HG03045 (cell line): Measurements from ENCODE around the gene OPCML.

Source experiments
- ATAC-seq: cut with Tn5 transposase; IDR thresholded peaks from one replicate; pipeline ENCODE4 v1.9.1; 2021; ENCODE audit warnings: mild to moderate bottlenecking, moderate library complexity; ENCODE audit not compliant: unreplicated experiment

OPCML gene

DNA sequence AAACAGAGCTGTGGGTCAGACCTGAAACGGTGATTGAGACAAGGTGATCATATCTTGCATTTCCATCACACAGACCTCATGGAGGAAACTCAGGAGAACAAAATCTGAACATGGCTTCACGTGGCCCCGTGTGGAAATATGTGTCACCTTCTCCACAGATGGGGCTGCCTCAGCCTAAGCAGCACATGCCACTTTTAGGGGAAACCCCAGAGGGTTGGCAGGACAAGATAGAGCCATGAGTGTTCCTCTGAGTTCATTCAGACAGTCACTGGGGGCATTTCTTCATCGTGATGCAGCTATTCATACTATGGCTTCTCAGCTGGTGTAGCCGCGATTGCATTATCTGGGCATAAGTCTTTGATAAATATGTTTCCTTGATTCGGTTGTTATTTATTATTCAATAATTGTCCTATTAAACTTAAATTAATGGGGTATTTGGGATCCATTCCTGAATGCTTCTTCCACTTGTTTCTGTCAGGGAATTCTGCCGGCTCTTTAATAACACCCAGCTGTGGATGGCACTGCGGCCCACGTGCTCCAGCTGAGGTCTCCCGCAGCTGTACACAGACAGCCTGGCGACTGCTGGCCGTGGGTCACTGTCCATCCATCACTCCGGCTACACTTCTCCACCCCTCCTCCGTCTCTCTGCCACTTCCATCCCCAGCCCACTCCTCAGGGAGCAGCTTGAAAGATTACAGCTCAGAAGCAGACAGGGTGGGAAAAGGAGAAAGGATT is 485.1 kb downstream of the OPCML start:
- ATAC-seq = no peak

DNA sequence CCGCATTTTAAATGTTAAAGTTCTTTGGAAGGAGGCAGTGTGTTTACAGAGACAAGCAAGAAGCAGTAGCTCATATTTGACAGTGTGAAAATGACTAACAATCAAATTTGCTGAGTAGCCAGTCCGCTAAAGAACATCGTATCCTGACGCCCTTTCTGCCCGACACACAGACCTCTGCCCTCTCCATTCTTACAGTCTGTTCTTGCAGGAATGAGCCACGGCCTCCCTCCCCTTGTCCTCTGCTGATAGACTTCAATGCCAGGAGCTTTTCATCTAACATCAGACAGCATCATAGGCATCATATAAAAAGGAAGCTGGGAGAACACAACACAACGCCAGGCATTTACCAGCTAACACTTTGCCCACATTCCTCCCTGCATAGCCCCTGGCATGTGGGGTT is 486.0 kb downstream of the OPCML start:
- ATAC-seq = no peak

DNA sequence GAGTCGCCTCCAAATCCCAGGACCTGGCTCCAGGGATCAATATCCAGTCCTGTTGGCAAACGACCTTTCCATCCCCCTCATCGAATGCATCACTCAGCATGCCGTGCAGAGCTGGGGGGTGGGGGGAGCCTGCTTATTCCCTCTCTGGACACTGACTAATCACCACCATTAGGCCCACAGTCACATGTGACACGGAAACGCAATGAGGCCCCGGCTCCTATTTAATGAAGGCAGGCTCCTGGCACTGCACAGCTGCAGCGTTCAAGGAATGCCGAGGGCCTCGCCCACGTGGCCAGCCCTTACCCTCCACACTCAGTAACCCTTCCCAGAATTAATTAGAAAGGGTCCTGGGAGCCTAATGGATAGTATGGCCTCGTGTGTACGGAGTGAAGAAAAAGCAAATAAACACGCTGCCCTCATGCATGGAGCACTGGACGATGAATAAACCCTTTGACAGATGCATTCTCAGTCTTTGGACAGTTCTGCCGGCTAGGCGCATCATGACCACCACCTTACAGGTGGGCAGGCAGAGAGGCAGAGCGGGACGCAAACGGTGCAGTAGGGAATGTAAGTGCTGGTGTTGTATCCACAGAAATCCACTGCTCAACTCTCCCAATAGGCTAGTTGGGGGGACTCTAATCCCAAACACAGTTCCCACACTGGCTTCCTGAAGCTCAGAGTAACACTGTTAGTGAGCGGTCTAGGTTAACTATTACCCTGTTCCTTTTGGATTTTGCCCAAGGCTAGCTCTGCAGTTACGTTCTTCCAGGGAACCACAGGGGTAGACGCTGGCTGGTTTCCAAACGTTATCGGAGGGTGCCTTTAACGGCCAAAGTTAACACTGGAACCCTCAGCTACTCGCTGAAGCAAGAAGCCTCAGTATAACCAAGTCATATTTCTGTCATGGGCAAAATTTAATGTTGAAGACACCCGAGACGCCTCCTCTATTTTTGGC is 490.1 kb downstream of the OPCML start:
- no peak for ATAC-seq

DNA sequence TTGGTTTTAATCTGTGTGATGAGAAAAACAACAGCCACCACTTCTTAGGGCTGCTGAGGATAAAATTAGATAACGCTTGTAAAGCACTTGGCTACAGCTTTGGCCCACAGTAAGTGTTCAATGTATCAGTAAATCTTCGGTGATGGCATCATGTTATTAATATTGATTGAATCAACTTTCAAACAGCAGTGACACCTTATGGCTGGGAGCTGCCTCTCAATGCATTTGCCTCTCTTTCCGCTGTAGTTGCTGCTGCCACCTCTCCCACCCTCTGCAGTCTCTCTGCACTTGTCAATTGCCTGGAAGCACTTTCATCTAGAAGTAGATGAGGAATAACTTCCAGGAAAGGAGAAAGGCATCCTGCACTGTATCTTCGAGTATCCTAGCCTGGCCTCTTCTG is 491.1 kb downstream of the OPCML start:
- no peak for ATAC-seq

DNA sequence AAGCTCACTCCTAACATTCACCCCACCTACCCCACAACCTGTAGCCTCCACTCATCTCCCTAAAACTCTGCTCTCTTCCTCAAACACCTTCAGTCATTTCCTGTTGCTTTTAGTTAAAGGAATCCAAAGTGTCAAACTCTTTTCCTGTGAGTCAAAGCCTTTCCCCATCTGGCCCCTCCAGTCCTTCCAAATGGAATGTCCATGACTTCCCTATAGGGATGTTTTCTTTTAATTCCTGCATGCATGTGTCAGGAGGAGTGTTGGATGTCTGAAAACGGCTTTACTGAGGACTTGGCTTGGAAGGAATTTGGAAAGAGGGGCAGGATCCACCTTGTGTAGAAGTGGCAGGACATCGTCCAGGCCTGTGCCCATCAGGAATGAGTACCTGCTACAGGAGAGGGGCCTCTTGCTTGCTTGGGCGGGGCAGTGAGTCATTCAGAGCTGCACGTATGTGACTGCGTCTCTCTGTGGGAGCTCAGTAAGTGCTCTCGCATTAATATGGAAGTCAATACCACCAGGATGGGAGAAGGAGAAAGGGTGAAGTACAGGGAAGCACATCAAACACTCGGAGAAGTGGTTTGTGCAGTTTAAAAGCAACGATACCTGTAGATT is 491.9 kb downstream of the OPCML start:
- no peak for ATAC-seq

DNA sequence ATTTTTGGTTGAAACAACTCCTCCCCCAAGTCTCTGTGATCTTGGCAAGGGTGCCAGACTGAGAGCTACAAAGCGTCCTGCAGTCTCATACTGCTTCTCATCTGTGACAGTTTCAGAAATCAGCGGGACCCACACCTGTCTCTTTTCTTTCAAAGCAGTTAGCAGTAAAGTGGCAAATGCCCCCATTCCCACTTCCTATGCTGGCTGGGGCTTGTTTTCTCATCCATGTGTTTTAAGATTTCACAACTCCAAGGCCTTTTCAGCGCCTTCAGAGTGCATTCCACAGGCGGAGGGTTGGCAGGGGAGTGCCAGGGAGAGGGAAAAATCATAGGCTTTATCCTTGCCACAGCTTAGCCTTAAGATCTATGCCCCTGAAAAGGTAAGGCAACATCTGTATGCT is 493.5 kb downstream of the OPCML start:
- ATAC-seq = no peak

DNA sequence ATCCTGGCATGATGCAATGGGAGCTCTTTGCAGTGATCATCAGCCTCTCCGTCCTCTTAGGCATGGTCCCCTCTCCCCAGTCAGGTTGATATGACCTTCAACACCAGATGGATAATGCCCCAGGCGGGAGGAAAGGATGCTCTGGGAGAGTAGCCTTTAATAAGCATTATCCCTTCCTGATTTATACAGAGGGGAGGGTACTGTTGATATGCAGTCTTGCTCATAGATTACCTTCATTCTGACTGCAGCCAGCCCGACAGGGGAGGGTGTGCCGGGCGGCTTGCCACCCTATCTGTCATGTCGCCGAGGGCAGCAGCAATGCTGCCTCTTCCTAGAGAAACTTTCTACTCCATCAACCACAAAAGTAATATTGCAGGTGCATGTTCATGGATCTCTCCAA is 497.4 kb downstream of the OPCML start:
- ATAC-seq = no peak

DNA sequence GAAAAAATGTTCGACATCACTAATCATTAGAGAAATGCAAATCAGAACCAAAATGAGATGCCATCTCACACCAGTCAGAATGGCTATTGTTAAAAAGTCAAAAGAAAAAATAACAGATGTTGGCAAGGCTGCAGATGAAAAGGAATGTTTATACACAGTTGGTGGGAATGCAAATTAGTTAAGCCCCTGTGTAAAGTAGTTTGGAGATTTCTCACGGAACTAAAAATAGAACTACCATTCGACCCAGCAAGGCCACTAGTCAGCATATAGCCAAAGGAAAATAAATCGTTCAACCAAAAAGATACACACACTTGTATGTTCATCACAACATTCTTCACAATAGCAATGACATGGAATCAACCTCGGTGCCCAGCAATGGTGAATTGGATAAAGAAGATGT is 503.2 kb downstream of the OPCML start:
- no peak for ATAC-seq

DNA sequence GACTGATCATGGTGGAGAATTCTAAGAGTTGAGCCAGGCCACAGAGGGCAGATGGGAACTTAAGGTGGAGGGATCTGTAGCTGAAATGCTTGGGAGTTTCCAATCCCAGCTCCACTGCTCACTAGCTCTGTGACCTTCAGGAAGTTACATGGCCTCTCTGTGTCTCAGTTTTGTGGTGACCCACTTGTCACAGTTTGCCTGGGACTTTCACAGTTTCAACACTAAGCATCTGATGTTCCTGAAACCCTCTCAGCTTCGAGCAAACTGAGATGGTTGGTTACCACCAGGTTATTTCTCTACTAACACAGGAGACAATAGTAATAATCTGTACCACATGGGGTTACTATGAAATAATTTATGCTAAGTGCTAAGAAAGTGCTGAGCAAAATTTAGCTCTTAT is 505.3 kb downstream of the OPCML start:
- no peak for ATAC-seq

DNA sequence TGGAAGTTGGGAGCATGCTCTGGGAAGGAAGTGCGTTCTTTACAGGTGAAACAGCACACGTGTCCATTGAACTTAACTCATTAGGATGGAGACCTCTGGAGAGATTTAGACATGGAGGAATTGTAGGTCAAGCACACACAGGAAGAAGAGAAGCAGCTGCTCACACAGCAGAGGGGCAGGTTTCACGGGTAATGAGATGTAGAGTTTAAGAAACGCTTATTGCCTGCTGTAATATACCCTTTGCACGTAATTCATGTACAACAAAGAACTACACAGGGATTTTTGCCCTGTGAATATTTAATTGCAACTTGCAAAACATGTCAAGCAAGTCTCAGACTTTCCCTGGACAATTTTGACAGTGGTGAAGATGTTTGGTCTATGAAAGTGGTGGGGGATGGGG is 508.0 kb downstream of the OPCML start:
- ATAC-seq = no peak

DNA sequence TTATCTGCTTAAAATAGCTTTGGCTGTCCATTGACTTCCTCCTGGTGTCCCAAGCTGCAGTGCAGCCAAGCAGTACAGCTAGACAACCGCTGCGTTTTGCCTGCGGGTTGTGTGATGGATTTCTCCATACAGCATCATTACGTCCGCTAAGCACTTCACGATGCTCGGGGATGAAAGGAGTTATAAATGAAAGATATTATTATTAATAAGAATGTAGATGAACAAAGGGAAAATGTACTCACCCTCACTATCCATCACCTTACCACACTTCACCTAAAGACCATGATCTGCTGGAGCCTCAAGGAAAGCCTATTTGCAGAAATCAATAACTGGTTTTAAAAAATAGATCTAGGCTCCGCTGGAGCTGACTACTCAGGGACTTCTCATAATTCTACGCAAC is 509.1 kb downstream of the OPCML start:
- ATAC-seq = no peak

DNA sequence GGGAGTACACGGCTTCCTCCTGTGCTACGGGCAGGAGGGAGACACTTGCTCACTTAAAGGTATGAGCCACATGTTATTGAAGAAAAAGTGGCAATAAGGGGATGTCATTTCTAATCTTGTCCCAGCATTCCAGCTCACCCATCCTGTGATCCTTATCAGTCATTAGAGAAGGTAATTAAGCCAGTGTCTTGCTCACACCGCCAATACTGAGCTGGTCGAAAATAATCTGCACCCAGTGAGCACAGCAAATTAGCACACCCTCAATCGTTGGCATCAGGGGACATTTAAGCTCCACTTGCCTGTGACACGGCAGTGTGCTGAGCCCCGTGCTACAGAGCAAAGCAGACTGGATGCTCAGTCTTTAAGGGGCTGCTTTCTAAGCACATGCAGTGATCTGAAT is 510.7 kb downstream of the OPCML start:
- ATAC-seq = no peak

DNA sequence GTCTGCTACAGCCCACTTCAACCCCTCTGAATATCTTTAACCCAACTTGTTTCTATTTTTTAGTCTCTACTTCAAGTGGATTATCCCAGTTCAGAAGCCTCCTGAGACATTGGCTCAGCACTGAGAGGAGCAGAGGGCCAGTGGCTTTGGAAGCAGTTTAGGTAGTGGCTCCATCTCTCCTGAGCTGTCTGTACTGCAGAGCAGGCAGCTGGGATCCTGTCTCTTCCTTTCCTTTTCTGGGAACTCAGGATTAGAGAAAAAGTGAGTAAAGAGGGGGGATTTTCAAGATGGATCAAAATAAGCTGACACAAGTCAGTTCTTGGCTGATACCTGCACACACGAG is 512.0 kb downstream of the OPCML start:
- no peak for ATAC-seq

DNA sequence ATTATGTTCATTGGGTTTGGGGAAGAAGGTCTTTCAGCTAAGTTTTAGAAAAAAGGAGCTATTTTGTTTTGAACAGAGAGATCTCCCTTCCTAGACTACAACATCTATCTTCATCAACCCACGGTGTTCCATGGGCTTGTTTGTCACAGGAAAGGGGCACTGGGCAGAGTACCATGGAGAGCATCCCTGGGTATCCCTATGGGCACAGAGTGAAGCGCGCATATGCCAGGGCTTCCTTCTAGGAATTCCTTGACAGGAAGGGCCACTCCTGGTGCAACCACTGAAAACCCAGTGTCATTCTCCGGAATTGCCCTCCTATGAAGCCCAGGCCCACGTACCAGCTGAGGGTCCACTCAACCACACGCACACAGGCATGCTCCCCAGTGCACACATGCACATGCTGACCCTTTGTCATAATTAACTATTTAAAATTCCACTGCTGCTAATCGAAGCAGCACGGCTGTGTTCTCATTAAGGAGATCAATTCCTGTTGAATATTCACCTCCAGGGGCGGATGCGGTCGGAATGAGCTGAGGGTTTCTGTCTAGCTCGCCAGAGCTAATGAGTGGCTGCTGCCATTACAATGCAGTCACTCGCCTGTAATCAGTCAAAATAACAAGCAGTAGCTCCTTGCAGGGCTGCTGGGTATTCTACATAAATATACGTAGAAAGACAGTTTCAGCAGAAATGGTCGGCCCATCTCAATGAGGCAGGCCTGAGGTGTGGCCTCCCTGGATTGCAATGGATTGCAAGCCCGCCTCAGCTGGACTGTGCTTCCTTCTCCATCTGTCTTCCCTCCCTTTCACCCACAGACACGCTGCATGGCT is 512.5 kb downstream of the OPCML start:
- ATAC-seq = no peak

DNA sequence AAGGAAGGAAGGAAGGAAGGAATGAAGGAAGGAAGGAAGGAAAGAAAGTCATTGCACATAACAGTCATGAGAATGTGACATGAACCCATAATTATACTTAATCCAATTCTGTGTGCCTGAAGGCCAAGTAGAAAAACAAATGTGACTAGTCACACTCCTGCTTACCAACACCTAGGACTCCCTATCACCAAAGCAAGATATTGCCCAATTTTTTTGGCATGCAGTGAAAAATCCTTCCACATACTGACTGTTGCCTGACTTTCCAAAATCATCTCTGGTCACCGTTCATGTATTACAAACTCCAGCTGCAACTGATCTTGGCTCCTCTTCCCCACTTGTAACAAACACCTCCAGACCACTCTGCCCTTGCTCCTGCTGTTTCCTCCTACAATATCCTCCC is 516.8 kb downstream of the OPCML start:
- ATAC-seq = no peak

DNA sequence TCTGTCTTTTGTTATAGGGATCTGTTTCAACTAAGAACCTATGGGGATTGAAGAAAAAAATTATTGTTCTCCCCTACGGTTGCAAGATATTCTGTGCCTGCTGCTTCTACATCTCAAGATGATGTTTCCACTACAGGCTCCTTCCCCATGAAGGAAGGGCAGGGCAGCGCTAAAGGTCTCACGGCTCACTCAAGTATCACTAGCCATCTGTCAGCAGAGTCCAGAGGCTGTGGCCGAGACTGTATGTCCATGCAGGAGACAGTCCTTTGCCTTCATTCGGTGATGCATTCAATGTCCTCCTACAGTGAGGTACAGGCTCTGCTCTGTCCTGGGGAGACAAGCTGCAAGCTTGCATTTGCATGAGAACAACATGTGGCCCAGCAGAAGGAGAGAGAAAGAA is 518.0 kb downstream of the OPCML start:
- ATAC-seq = no peak

DNA sequence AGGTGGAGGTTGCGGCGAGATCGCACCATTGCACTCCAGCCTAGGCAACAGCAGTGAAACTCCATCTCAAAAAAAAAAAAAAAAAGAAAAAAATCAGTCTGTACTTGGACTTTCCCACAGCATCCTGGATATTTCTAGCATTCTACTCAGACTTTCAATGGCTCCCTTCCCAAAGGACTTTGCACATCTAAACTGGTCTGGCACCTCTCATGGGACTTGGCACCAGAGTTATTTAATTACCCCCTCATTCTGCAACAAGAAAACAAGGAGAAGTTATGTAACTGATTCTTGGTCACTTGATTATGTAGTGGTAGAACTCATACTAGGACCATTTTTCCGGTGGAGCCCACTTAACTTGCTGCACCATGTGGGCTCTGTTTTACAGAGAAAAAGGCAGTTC is 519.5 kb downstream of the OPCML start:
- no peak for ATAC-seq

DNA sequence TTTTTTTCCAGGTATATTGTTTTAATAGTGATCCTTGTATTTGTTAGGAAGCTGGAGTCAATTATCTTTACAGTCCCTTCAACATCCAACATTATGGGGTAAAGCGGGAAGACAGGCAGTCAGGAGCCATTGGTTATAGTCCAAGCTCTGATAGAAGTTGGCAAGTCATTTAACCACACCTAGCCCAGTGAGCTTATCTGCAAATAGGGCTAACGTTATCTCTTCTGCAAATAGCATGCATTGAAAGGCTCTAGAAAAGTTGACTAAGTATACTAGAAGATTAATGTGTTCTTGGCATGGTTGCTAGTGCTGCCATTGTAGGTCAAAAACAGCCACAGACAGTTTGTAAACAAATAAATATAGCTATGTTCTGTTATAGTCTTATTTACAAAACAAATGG is 520.7 kb downstream of the OPCML start:
- ATAC-seq = no peak

DNA sequence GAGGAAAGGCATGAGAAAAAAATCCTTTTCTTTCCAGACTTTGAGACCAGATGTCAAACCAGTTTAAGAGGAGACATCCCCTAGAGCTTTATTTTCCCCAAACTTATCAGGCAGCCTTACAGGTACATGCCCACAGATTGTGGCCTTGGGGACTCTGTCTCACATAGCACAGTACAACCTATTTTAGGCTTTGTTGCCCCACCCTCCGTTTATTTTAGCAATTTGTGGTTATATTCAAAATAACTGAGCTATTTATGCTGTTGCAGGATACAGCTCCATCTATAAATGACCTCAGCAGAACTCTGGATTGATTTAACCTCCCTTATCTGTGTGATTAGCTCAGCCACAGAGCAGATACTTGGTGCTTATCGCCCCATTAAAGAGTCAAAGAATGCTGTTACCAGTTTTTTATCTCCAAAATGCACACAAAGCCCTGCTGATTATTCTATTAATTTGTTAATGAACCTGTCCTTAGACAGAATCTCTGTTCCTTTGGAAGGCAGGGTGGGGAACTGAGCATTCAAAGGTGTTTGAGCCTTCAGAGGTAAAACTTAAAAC is 525.2 kb downstream of the OPCML start:
- ATAC-seq = no peak

DNA sequence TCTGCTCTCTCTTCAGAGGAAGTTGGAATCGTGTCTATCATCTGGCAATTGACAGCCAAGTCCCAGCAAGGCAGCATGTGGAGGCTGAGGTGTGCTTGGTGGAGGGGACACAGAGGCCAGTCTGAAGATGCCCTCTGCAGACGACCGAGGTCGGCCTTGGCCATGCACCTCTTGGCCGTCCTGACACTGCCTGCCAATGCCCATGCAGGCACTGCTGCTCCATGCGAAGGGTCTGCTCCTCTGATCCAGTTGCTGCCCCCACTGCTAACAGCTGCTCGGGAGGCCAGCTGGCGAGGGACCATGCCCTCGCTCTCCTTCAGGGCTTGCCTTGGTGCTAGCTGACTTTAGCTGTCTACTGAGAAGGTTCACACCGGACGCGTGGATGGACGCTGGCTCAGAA is 527.9 kb downstream of the OPCML start:
- no peak for ATAC-seq

DNA sequence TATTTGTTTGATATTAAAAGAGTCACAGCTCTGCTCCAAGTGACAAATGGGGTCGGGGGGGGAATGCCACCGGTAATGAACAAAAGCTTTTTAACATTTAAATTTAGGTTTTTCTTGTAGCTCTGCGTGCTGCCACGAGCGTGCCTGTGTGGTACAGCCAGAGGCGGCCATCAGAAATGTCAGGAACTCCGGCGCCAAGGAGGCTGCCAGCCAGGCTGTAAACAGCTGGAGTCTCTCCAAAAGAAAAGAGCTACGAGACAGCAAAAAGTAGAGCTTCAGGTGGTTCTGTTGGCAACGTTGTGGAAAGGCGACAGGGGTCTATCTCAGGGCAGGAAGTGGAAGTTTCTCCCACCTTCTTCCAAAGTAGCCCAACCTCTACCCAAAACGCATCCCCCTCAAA is 532.8 kb downstream of the OPCML start:
- no peak for ATAC-seq
